Colonic mucosa (tissue), 4 donors: ENCODE results near the gene NDUFV1. TPM values are rescaled to one million over a fixed set of nuclear protein-coding genes. Genes with fewer than 3 reads are reported as not detected.
"Not testable (repeated sequence)": the region's sequence is repeated elsewhere in the genome, so short reads cannot be mapped to it uniquely, and the experiment has no call there.

Experiments used
- DNase-seq: peaks from one replicate; pipeline ENCODE4 v3.0.0-alpha.2; 2020
- H3K27ac ChIP-seq: fragments of 200-600 bp; one replicate; pipeline ENCODE4 v1.8.0; 2021
- H3K27me3 ChIP-seq: fragments of 200-600 bp; one replicate; pipeline ENCODE4 v1.8.0; 2021
- H3K36me3 ChIP-seq: fragments of 200-600 bp; one replicate; pipeline ENCODE4 v1.8.0; 2021
- H3K4me1 ChIP-seq: fragments of 200-600 bp; one replicate; pipeline ENCODE4 v1.8.0; 2021; ENCODE audit warnings: mild to moderate bottlenecking
- H3K4me3 ChIP-seq: fragments of 200-600 bp; one replicate; pipeline ENCODE4 v1.8.0; 2021
- H3K9ac ChIP-seq, 2 donors: one replicate each; pipeline ENCODE4 v1.7.0; 2013; ENCODE audit warnings: control low read depth in 2 of 2, low read depth in 2 of 2, low read length in 2 of 2
- H3K9me3 ChIP-seq: fragments of 200-600 bp; one replicate; pipeline ENCODE4 v1.8.0; 2021
- CTCF ChIP-seq: fragments of 200-600 bp; IDR thresholded peaks from one replicate; pipeline ENCODE4 v1.8.0; 2022; ENCODE audit warnings: antibody characterized with exemption, mild to moderate bottlenecking
- intact Hi-C: fragments of 100-400 bp; cut with DNase I; formaldehyde crosslinking; loops from one replicate; pipeline ENCODE4 v1.14.1; 2022
- total RNA-seq, 2 donors: library from RNA; stranded (reverse); fragmentation: NEBNext Ultra II Directional in 1 of 2; extraction: Animal tissue kit (Norgen Biotek cat#: 25700) in 1 of 2; gene quantifications; one replicate each; pipeline ENCODE4 v1.2.1, GENCODE V29; 2021
- donor health status: healthy.
- donor health status: DM: no; HTN: no; CAD: no.
- donor health status: DM: no; HTN: no; CAD: no.

The NDUFV1 gene
- total RNA-seq, 2 donors from 2014 or later = 329 to 361 TPM

- H3K4me3 ChIP-seq = no peak overlapping the region
- H3K9me3 ChIP-seq = no peaks in the 10 kb centered on the region
- intact Hi-C loops = no loop called here
- peaks cover 8% of the 10 kb centered on the region for H3K36me3 ChIP-seq
- peak; percentile 63 for DNase-seq
- TF ChIP-seq CTCF = peak; percentile 54
- no peaks in the 10 kb centered on the region for H3K4me1 ChIP-seq
- H3K27me3 ChIP-seq = no peaks in the 10 kb centered on the region
- no peak overlapping the region for H3K27ac ChIP-seq
- H3K9ac ChIP-seq = peak overlapping the region; percentile 57 to 78
Observed at GRCh38 chr11:67614730-67615714, 8.3 kb downstream of the NDUFV1 start.

- Histone ChIP-seq H3K27ac (no peak overlapping the region), H3K9ac (no peak overlapping the region), H3K36me3 (no peaks in the 10 kb centered on the region), H3K27me3 (no peaks in the 10 kb centered on the region), H3K9me3 (no peaks in the 10 kb centered on the region), H3K4me3 (no peak overlapping the region), H3K4me1 (no peaks in the 10 kb centered on the region)
- DNase-seq = no peak
- intact Hi-C loops = no loop called here
- TF ChIP-seq CTCF = peak; percentile 8
Observed at GRCh38 chr11:67615728-67616430, 9.1 kb downstream of the NDUFV1 start.

GRCh38 chr11:67616431-67617242 is 9.9 kb downstream of the NDUFV1 start:
- Histone ChIP-seq H3K27me3 (no peaks in the 10 kb centered on the region), H3K9me3 (no peaks in the 10 kb centered on the region), H3K36me3 (no peaks in the 10 kb centered on the region), H3K4me1 (no peaks in the 10 kb centered on the region), H3K9ac (no peak overlapping the region), H3K27ac (no peak overlapping the region), H3K4me3 (no peak overlapping the region)
- intact Hi-C loops = no loop called here
- DNase-seq = no peak
- TF ChIP-seq CTCF = no peak

GRCh38 chr11:67617243-67617953 is 10.7 kb downstream of the NDUFV1 start:
- Histone ChIP-seq H3K4me3 (no peak overlapping the region), H3K27ac (no peak overlapping the region)
- no peak for TF ChIP-seq CTCF

GRCh38 chr11:67618901-67619659 is 12.3 kb downstream of the NDUFV1 start:
- H3K36me3 ChIP-seq, H3K27me3 ChIP-seq, H3K4me1 ChIP-seq, H3K9ac ChIP-seq, H3K9me3 ChIP-seq, intact Hi-C loops, H3K4me3 ChIP-seq, H3K27ac ChIP-seq, DNase-seq: not testable (repeated sequence)

More at GRCh38 chr11:67617243-67617953, 10.7 kb downstream of the NDUFV1 start:
- Histone ChIP-seq H3K4me1 (no peaks in the 10 kb centered on the region), H3K36me3 (no peaks in the 10 kb centered on the region), H3K27me3 (no peaks in the 10 kb centered on the region), H3K9ac (no peak overlapping the region), H3K9me3 (no peaks in the 10 kb centered on the region)
- DNase-seq = no peak
- intact Hi-C loops = no loop called here

- H3K9me3 ChIP-seq, H3K4me3 ChIP-seq, DNase-seq, intact Hi-C loops, H3K4me1 ChIP-seq, H3K27ac ChIP-seq, H3K36me3 ChIP-seq, H3K9ac ChIP-seq, H3K27me3 ChIP-seq: not testable (repeated sequence)
Observed at GRCh38 chr11:67619683-67620618, 13.2 kb downstream of the NDUFV1 start.

- H3K27ac ChIP-seq, H3K9ac ChIP-seq, intact Hi-C loops, H3K36me3 ChIP-seq, H3K27me3 ChIP-seq, H3K4me1 ChIP-seq, H3K9me3 ChIP-seq, H3K4me3 ChIP-seq, DNase-seq: not testable (repeated sequence)
Observed at GRCh38 chr11:67620621-67621020, 13.9 kb downstream of the NDUFV1 start.
